HG03571 (cell line): ENCODE data around the gene RNF157.

Experiments
- ATAC-seq: cut with Tn5 transposase; IDR thresholded peaks from one replicate; pipeline ENCODE4 v1.9.1; 2021; ENCODE audit not compliant: unreplicated experiment

RNF157 gene

DNA sequence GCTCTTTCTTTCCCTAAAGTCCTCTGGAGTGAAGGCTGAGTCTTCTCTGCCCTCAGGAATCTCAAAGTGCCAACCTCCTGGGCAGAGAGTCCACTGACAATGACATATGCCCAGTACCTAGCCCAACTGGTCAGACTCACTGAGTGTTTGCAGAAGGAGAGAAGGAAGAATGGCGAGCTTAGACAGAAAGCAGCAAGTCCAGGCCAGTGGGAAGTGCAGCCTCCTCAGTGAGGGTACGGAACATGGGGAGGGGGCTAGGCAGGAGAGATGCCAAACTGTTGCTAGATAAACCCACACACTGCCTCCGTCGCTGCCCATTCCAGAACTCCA, 137.4 kb downstream of the RNF157 start:
- no peak for ATAC-seq

DNA sequence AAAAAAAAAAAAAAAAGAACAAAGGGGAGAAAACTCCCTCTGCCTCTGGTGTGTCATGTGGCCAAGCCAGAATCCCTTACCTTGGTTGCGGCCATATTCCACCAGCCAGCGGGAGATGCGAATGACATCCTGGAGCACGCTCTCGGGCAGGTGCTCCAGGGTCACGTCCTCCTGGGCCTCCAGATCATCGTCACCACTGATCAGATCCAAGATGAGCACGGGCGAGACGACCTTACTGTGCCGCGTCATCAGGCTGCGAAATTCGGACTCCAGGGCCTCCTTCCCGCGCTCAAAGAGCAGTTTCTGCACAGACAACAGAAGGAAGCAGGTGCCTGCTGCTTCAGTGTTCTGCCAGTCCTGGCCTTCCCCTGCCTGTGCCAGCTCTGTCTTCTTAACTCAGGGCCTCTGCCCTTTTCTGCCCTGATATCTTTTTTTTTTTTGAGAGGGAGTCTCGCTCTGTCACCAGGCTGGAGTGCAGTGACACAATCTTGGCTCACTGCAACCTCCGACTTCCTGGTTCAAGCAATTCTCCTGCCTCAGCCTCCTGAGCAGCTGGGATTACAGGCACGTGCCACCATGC, 142.5 kb downstream of the RNF157 start:
- no peak for ATAC-seq

GRCh38 chr17:76095943-76096342, 144.3 kb downstream of the RNF157 start:
- no peak for ATAC-seq

DNA sequence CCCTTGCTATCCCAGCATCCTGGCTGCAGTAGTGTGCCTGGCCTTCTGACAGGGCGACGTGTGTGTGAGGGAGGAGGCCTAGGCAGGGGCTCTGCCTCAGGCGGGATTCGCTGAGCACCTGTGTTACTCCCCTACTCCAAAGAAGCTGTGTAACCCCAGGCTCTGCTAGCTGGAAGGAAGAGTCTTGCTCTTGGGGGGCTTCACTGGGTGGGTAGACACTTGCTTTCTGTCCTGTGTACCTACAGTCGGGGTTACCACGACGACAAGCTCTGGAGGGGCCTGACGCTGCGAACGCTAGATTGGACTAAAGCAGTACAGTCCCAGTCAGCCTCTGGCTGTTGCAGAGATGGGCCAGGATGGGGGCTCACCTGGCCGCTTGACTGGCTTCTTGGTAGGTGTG, 146.2 kb downstream of the RNF157 start:
- ATAC-seq = no peak

GRCh38 chr17:76092526-76093413, 147.5 kb downstream of the RNF157 start:
- ATAC-seq = no peak
